GM12872 (cell line): ENCODE measurements around the gene GPC3.

Experiments used
- CTCF ChIP-seq: IDR thresholded peaks from 3 replicates; pipeline ENCODE4 v1.5.1; 2011; ENCODE audit warnings: low read depth, mild to moderate bottlenecking, low read length, moderate library complexity; ENCODE audit not compliant: insufficient read depth

The GPC3 gene

GRCh38 chrX:133983256-133983973 is 2.0 kb downstream of the GPC3 start:
- no peak for TF ChIP-seq CTCF

- no peak for TF ChIP-seq CTCF
These were observed 3.5 kb downstream of the GPC3 start for GRCh38 chrX:133981924-133982323.

- no peak for TF ChIP-seq CTCF
These were observed 4.4 kb downstream of the GPC3 start for GRCh38 chrX:133980832-133981588.

GRCh38 chrX:133980406-133980805 is 5.0 kb downstream of the GPC3 start:
- TF ChIP-seq CTCF: no peak

- no peak for TF ChIP-seq CTCF
These were observed 5.7 kb downstream of the GPC3 start for GRCh38 chrX:133979641-133980230.

- TF ChIP-seq CTCF: no peak
These were observed 11.7 kb downstream of the GPC3 start for GRCh38 chrX:133973704-133974103.

DNA sequence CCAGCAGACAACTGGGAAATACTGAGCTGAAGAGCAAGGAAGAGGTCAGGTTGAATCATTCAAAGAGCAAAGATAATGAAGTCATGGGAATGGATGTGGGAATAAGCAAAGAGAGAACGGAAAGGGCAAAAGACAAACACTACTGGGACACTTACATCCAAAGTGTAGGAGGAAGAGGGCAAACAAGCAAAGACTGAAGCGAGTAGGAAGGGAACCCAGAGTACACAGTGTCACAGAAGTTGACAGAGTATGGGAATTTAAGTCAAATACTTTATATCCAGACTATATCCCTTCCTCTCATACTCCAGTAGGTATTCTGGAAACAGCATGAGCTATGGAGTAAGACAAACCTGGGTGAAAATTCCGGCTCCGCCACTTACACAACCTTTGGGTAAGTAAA is 12.5 kb downstream of the GPC3 start:
- TF ChIP-seq CTCF: no peak
